H4 (cell line): ENCODE measurements around the gene POLN. TPM values are rescaled to one million over a fixed set of nuclear protein-coding genes. Genes with fewer than 3 reads are reported as not detected.
"Not testable (repeated sequence)": the region's sequence is repeated elsewhere in the genome, so short reads cannot be mapped to it uniquely, and the experiment has no call there.

Experiments used
- DNase-seq: peaks from one replicate; pipeline ENCODE4 v3.0.0-alpha.2; 2015; ENCODE audit warnings: low spot score
- total RNA-seq: library from RNA; depleted of rRNA; stranded (reverse); fragments of >200 nt; shearing (Covaris generic); gene quantifications from 2 replicates; pipeline ENCODE4 v1.2.3, GENCODE V29; 2014

POLN gene
- total RNA-seq, 1 experiment from 2014 or later = 1.8 TPM

- peak; percentile 79 for DNase-seq
These were observed 21.8 kb downstream of the POLN start for GRCh38 chr4:2220016-2220630.

- DNase-seq = no peak
These were observed 22.6 kb downstream of the POLN start for GRCh38 chr4:2219233-2219760.

GRCh38 chr4:2218436-2218835 is 23.5 kb downstream of the POLN start:
- DNase-seq = no peak

GRCh38 chr4:2217726-2218125 is 24.2 kb downstream of the POLN start:
- no peak for DNase-seq

GRCh38 chr4:2212831-2213230 is 29.1 kb downstream of the POLN start:
- no peak for DNase-seq

- DNase-seq = not testable (repeated sequence)
These were observed 39.1 kb downstream of the POLN start for GRCh38 chr4:2202789-2203188.

GRCh38 chr4:2194496-2194895 is 47.4 kb downstream of the POLN start:
- no peak for DNase-seq

GRCh38 chr4:2193326-2193725 is 48.6 kb downstream of the POLN start:
- DNase-seq = no peak

- no peak for DNase-seq
These were observed 55.1 kb downstream of the POLN start for GRCh38 chr4:2186865-2187172.

GRCh38 chr4:2186133-2186864 is 55.6 kb downstream of the POLN start:
- DNase-seq = no peak

GRCh38 chr4:2183394-2183793 is 58.5 kb downstream of the POLN start:
- no peak for DNase-seq

GRCh38 chr4:2182994-2183393 is 58.9 kb downstream of the POLN start:
- DNase-seq = no peak

GRCh38 chr4:2180410-2180809 is 61.5 kb downstream of the POLN start:
- DNase-seq = no peak

- no peak for DNase-seq
These were observed 62.2 kb downstream of the POLN start for GRCh38 chr4:2179717-2180116.

GRCh38 chr4:2178986-2179385 is 62.9 kb downstream of the POLN start:
- DNase-seq = no peak

- DNase-seq = no peak
These were observed 64.4 kb downstream of the POLN start for GRCh38 chr4:2177443-2178093.

- no peak for DNase-seq
These were observed 65.8 kb downstream of the POLN start for GRCh38 chr4:2175990-2176698.

GRCh38 chr4:2174061-2174460 is 67.9 kb downstream of the POLN start:
- no peak for DNase-seq

- DNase-seq = no peak
These were observed 69.2 kb downstream of the POLN start for GRCh38 chr4:2172627-2173231.

GRCh38 chr4:2172161-2172560 is 69.8 kb downstream of the POLN start:
- DNase-seq = no peak

GRCh38 chr4:2168469-2169319 is 73.2 kb downstream of the POLN start:
- no peak for DNase-seq
